Memory B cell (primary cell): ENCODE data around the gene RASA3.
"Not testable (repeated sequence)": the region's sequence is repeated elsewhere in the genome, so short reads cannot be mapped to it uniquely, and the experiment has no call there.

Experiments
- ATAC-seq: fragments of 150-1000 bp; cut with Tn5 transposase; 2 replicates; pipeline ENCODE4 v1.10.0; 2021; ENCODE audit warnings: low read depth, mild to moderate bottlenecking, moderate library complexity
- DNase-seq, 2 donors: peaks; one replicate each; pipeline ENCODE4 v3.0.0; 2022; ENCODE audit warnings: low spot score in 2 of 2
- H3K27ac Mint-ChIP-seq: one replicate; pipeline ENCODE4 v1.8.0; 2022; ENCODE audit warnings: mild to moderate bottlenecking, moderate library complexity, mixed read lengths
- H3K27me3 Mint-ChIP-seq: one replicate; pipeline ENCODE4 v1.8.0; 2022; ENCODE audit warnings: mixed read lengths
- H3K36me3 Mint-ChIP-seq: one replicate; pipeline ENCODE4 v1.8.0; 2022; ENCODE audit warnings: mild to moderate bottlenecking, mixed read lengths
- H3K4me1 Mint-ChIP-seq: one replicate; pipeline ENCODE4 v1.8.0; 2022; ENCODE audit warnings: mixed read lengths
- H3K4me3 Mint-ChIP-seq: one replicate; pipeline ENCODE4 v1.8.0; 2022; ENCODE audit warnings: mild to moderate bottlenecking, moderate library complexity, mixed read lengths
- H3K9me3 Mint-ChIP-seq: one replicate; pipeline ENCODE4 v1.8.0; 2022; ENCODE audit warnings: mixed read lengths

RASA3 gene

DNA sequence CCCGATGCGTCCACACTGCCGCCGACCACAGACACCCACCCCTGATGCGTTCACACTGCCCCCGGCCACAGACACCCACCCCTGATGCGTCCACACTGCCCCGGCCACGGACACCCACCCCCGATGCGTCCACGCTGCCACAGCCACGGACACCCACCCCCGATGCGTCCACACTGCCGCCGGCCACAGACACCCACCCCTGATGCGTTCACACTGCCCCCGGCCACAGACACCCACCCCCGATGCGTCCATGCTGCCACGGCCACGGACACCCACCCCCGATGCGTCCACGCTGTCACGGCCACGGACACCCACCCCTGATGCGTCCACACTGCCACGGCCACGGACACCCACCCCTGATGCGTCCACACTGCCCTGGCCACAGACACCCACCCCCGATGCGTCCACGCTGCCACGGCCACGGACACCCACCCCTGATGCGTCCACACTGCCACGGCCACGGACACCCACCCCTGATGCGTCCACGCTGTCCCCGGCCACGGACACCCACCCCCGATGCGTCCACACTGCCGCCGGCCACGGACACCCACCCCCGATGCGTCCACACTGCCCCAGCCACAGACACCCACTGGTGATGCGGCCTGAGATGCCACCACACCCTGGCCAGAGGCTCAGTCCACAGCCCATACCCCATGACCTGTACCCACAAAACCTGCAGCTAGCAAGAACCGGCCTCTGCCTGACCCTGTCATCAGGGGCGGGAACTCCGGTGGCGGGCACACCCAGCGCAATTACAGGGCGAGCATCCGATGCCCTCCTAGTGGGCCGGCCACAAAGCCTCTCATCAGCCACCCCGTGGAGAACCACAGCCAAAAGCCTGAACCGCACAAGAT lies 28.4 kb downstream of the RASA3 start:
- H3K27me3 Mint-ChIP-seq, result no peaks in the 10 kb centered on the region
- H3K36me3 Mint-ChIP-seq, result peaks cover 7% of the 10 kb centered on the region
- DNase-seq (no peak), ATAC-seq (peak; percentile 21)
- H3K9me3 Mint-ChIP-seq, result no peaks in the 10 kb centered on the region
- peaks cover 29% of the 10 kb centered on the region for H3K4me1 Mint-ChIP-seq
- H3K27ac Mint-ChIP-seq, result peak overlapping the region; percentile 62
- peak overlapping the region; percentile 29 for H3K4me3 Mint-ChIP-seq

GRCh38 chr13:114103289-114103621 lies 29.2 kb downstream of the RASA3 start:
- H3K27ac Mint-ChIP-seq, ATAC-seq, H3K9me3 Mint-ChIP-seq, DNase-seq, H3K4me3 Mint-ChIP-seq, H3K27me3 Mint-ChIP-seq, H3K36me3 Mint-ChIP-seq: not testable (repeated sequence)
- H3K4me1 Mint-ChIP-seq, result peaks cover 28% of the 10 kb centered on the region

DNA sequence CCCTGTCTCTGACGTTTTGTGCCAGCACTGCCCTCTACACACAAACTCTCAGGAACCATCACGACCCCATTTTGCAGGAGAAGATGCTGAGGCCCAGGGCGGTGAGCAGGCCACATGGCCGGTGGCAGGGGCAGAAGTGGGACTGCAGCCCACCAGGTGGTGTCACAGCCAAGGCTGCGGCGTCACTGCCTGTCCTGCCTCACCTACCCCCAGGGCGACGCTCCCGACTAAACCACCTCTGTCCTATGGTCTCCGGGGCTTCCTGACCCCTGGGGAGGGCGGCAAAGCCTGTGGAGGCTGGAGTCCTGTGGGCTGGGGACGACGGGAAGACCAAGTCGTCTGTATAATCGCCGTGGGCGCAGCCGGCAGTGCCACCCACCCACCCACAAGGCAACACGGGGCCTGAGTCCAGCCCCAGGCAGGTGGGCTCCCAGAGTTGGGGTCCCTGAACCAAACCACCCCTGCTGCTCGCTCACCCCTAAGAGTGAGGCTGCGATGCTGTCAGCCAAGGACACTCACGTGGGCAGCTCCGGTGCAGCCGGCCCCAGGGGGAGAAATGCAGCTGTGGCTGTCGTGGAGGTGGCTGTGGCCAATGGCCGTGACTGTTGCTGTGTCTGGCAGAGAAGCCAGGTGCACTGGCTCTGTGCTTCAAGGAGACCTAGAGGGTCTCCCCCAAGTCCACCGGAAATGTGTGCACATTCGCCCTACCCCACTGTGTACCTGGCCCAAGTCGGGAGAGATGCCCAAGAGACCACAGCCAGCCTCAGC lies 29.7 kb downstream of the RASA3 start:
- H3K27me3 Mint-ChIP-seq, result no peaks in the 10 kb centered on the region
- H3K4me3 Mint-ChIP-seq, result no peak overlapping the region
- no peaks in the 10 kb centered on the region for H3K9me3 Mint-ChIP-seq
- peak overlapping the region; percentile 38 for H3K27ac Mint-ChIP-seq
- ATAC-seq, result no peak
- H3K36me3 Mint-ChIP-seq, result no peaks in the 10 kb centered on the region
- no peak for DNase-seq
- peaks cover 27% of the 10 kb centered on the region for H3K4me1 Mint-ChIP-seq

DNA sequence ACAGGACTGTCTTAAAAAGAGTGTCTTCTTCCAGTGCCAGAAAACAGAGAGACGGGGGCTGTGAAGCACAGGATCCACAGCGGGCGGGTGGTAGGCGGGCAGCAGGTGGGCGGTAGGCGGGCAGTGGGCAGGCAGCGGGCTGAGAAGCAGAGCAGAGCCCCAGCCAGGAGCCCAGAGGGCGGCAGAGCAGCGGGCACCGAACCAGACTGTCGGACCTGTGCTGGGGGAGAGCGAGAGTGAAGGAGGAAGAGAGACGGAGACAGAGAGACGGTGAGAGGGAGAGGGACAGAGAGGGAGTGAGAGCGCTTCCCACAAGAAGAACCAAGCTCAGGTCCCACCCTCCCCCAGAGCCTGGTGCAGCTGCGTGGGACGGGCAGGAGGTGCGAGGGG lies 30.3 kb downstream of the RASA3 start:
- no peak for DNase-seq
- Mint-ChIP-seq H3K4me3 (peak overlapping the region; percentile 11), H3K9me3 (no peaks in the 10 kb centered on the region), H3K4me1 (peaks cover 27% of the 10 kb centered on the region), H3K36me3 (peaks cover under 1% of the 10 kb centered on the region), H3K27ac (peak overlapping the region; percentile 38), H3K27me3 (no peaks in the 10 kb centered on the region)
- no peak for ATAC-seq

- ATAC-seq (no peak), DNase-seq (no peak)
- Mint-ChIP-seq H3K4me3 (no peak overlapping the region), H3K4me1 (peaks cover 33% of the 10 kb centered on the region), H3K27me3 (no peaks in the 10 kb centered on the region), H3K27ac (peak overlapping the region; percentile 38), H3K36me3 (peaks cover 5% of the 10 kb centered on the region), H3K9me3 (no peaks in the 10 kb centered on the region)
These were observed 30.9 kb downstream of the RASA3 start for GRCh38 chr13:114101358-114102130.

- Mint-ChIP-seq H3K27me3 (no peaks in the 10 kb centered on the region), H3K9me3 (no peaks in the 10 kb centered on the region), H3K36me3 (peaks cover 5% of the 10 kb centered on the region), H3K4me1 (peaks cover 38% of the 10 kb centered on the region), H3K27ac (no peak overlapping the region), H3K4me3 (no peak overlapping the region)
- DNase-seq (no peak), ATAC-seq (no peak)
These were observed 31.7 kb downstream of the RASA3 start for GRCh38 chr13:114100446-114101357.

- peaks cover 42% of the 10 kb centered on the region for H3K4me1 Mint-ChIP-seq
- peak; percentile 34 for ATAC-seq
These were observed 32.4 kb downstream of the RASA3 start for GRCh38 chr13:114099918-114100445.

GRCh38 chr13:114099191-114099590 lies 33.2 kb downstream of the RASA3 start:
- no peak overlapping the region for H3K27ac Mint-ChIP-seq
- H3K4me1 Mint-ChIP-seq, result peaks cover 37% of the 10 kb centered on the region
- no peak overlapping the region for H3K4me3 Mint-ChIP-seq
- peaks cover 6% of the 10 kb centered on the region for H3K36me3 Mint-ChIP-seq
- no peak for DNase-seq
- no peaks in the 10 kb centered on the region for H3K9me3 Mint-ChIP-seq
- no peak for ATAC-seq
- no peaks in the 10 kb centered on the region for H3K27me3 Mint-ChIP-seq

More at GRCh38 chr13:114099918-114100445, 32.4 kb downstream of the RASA3 start:
- Mint-ChIP-seq H3K9me3 (no peaks in the 10 kb centered on the region), H3K4me3 (peak overlapping the region; percentile 62), H3K27me3 (no peaks in the 10 kb centered on the region), H3K27ac (peak overlapping the region; percentile 86), H3K36me3 (peaks cover 5% of the 10 kb centered on the region)
- DNase-seq, result no peak

DNA sequence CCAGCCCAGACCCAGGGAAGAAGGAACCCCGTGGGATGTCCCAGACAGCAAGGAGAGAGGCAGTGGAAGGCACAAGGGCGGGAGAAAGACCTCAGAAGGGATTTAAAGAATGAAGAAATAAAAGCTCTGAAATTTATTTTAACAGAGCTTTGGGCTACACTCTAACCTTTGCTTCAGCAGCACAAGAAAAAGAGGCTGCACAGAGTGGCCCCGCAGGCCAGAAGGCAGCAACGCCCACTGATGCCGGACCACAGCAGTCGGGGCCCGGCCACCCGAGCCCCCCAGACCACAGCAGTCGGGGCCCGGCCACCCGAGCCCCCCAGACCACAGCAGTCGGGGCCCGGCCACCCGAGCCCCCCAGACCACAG lies 33.8 kb downstream of the RASA3 start:
- ATAC-seq, DNase-seq, H3K27me3 Mint-ChIP-seq, H3K9me3 Mint-ChIP-seq: not testable (repeated sequence)
- Mint-ChIP-seq H3K4me3 (peak overlapping the region; percentile 37), H3K36me3 (peaks cover 11% of the 10 kb centered on the region), H3K27ac (peak overlapping the region; percentile 28), H3K4me1 (peaks cover 41% of the 10 kb centered on the region)

DNA sequence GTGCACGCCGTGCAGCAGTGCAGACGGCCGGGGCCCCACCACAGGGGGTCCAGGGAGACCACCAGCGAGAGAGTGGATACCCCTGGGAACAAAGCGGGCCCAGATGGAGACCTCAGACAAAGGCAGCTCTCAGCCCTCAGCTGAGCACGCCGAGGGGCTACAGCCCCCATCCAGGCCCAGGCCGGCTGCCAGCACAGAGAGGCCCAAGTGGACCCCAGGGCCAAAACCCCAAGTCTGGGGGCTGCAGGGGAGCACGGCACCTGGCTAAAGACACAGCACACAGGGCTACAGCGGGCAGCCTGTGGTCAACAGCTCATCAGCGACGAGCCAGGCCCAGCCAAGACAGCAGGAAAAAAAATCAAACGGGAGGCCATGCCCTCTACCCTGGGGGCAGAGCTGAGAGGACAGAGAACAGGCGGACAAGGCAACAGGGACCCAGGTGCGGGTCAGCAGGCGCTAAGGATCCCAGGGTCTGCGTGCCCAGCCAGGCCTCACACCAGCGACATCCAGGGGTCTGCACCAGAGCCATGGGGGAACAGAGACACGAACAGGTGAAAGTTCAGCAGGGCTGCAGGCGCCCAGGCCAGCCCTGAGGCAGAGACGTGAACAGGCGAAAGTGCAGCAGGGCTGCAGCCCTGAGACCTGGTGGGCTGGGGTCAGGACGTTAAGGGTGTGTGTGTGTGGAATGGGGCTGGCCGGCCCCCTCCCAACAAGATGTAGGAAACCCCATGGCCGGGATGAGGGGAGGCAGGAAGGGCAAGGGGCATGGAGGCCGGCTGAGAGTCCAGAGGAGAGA lies 34.3 kb downstream of the RASA3 start:
- peaks cover 46% of the 10 kb centered on the region for H3K4me1 Mint-ChIP-seq
- H3K36me3 Mint-ChIP-seq, result peaks cover 17% of the 10 kb centered on the region
- H3K27me3 Mint-ChIP-seq, result no peaks in the 10 kb centered on the region
- H3K27ac Mint-ChIP-seq, result peak overlapping the region; percentile 28
- no peak for DNase-seq
- peaks cover 6% of the 10 kb centered on the region for H3K9me3 Mint-ChIP-seq
- H3K4me3 Mint-ChIP-seq, result peak overlapping the region; percentile 37
- ATAC-seq, result no peak

DNA sequence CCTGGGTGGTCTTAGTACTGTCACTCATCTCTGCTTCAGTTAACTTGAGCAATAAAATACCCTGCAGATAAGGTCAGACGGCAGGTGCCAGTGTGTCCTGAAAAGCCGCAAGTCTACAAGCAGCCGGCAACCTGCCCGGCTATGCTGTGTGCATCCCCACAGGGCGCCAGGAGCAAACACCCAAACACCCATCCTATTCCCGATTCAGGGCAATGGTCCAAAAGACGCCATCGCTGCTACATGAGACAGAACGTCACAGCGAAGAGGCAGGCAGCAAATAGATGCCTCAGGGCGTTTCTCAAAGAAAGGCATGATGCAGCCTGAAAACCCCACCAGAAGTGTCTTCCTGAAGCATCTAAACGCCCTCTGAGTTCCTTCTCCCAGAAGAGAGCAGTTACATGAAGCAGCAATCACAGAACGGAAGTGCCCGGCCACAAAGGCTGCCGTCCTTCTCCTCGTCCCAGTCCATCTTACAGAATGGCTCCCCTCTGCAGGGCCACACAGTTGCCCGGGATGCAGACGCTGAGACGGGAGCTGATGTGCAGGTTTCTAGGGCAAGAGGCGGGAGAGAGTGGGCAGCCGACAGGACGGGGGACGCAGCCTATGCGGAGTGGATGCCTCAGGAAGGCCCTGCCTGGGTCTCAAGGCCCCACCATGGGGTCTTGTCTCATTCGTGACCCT lies 35.1 kb downstream of the RASA3 start:
- ATAC-seq (no peak), DNase-seq (no peak)
- H3K27ac Mint-ChIP-seq, result peak overlapping the region; percentile 28
- no peaks in the 10 kb centered on the region for H3K27me3 Mint-ChIP-seq
- no peak overlapping the region for H3K4me3 Mint-ChIP-seq
- H3K9me3 Mint-ChIP-seq, result peaks cover 6% of the 10 kb centered on the region
- H3K36me3 Mint-ChIP-seq, result peaks cover 20% of the 10 kb centered on the region
- H3K4me1 Mint-ChIP-seq, result peaks cover 46% of the 10 kb centered on the region

DNA sequence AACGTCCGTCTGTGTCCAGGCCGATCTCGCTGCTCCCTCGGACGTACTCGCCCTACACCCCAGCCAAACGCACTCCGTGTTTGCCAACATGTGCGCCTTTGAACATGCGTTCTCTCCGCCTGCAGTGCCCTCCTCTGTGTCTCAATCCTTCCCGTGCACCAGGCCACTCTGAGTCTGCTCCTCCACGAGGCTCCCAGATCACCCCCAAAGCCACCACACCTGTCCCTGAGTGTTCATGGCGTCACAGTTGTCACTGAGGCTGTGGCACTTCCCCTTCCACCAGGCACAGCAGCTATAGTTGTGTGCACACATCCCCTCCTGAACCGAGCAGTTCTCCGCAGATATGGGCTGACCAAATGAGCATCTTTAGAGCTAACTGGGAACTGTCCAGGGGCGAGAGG lies 35.6 kb downstream of the RASA3 start:
- DNase-seq (no peak), ATAC-seq (no peak)
- Mint-ChIP-seq H3K9me3 (peaks cover 9% of the 10 kb centered on the region), H3K36me3 (peaks cover 25% of the 10 kb centered on the region), H3K4me3 (no peak overlapping the region), H3K27me3 (no peaks in the 10 kb centered on the region), H3K4me1 (peaks cover 46% of the 10 kb centered on the region), H3K27ac (no peak overlapping the region)
